ENCODE measurements around the gene GPD2. TPM values are rescaled to one million over a fixed set of nuclear protein-coding genes. Genes with fewer than 3 reads are reported as not detected.

The GPD2 gene
- total RNA-seq, 1 donor: 59.7 TPM

DNA sequence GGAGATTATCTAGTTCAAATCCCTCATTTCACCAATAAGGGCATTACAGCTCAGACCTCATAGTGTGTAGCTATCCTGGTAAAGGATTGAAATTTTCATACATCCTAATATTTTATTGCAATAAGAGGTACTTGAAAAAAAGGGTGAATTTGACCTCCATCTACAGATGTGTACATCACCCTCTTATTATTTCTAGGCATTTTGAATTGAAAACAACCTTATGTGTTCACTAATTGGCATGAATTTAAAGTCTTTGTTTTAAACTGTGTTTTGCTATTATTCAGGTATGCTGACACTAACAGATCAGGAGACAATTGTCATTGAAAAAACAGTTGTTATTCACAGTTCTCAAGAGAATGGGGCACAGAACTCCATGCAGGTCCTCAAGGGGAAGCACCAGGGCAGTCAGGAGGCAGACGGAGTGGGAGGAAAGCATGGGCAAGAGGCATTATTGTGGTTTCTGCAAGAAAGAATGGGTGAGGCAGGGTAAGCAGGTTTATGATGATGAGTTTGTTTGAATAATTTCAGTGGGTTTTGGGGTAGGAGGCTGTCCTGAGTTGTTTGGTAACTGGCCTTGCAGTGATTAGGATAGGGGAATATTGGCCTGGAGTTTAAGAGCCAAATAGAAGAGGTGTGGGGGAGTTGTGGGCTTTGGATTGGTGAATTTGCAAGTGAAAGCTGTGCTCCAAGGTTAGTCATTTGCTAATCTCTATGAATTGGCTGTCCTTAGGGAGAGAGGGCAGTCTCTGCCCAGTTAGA is 194.6 kb downstream of the GPD2 start:
- Histone ChIP-seq H3K4me3 (ENCODE audit: insufficient read depth, low read length) (no peak overlapping the region), H3K27ac (ENCODE audit: low read depth, low read length) (no peak overlapping the region), H2AFZ (ENCODE audit: low read length) (no peak overlapping the region), H3K4me2 (ENCODE audit: insufficient read depth, low read length) (no peak overlapping the region), H3K36me3 (ENCODE audit: insufficient read depth, low read length) (no peaks in the 10 kb centered on the region), H3K79me2 (ENCODE audit: insufficient read depth, low read length) (no peaks in the 10 kb centered on the region), H3K4me1 (ENCODE audit: insufficient read depth, low read length) (no peaks in the 10 kb centered on the region), H3K27me3 (ENCODE audit: insufficient read depth, low read length) (no peaks in the 10 kb centered on the region), H3K9me3 (ENCODE audit: low read depth, low read length) (no peaks in the 10 kb centered on the region), H4K20me1 (ENCODE audit: insufficient read depth, low read length) (no peaks in the 10 kb centered on the region)
- DNase-seq (ENCODE audit: insufficient read length, low spot score, missing footprints): no peak
- TF ChIP-seq, protein P1, sequence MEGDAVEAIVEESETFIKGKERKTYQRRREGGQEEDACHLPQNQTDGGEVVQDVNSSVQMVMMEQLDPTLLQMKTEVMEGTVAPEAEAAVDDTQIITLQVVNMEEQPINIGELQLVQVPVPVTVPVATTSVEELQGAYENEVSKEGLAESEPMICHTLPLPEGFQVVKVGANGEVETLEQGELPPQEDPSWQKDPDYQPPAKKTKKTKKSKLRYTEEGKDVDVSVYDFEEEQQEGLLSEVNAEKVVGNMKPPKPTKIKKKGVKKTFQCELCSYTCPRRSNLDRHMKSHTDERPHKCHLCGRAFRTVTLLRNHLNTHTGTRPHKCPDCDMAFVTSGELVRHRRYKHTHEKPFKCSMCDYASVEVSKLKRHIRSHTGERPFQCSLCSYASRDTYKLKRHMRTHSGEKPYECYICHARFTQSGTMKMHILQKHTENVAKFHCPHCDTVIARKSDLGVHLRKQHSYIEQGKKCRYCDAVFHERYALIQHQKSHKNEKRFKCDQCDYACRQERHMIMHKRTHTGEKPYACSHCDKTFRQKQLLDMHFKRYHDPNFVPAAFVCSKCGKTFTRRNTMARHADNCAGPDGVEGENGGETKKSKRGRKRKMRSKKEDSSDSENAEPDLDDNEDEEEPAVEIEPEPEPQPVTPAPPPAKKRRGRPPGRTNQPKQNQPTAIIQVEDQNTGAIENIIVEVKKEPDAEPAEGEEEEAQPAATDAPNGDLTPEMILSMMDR (IDR thresholded peaks at IDR 0.05; ENCODE audit: extremely low read depth, low read depth, low read length): no peak

DNA sequence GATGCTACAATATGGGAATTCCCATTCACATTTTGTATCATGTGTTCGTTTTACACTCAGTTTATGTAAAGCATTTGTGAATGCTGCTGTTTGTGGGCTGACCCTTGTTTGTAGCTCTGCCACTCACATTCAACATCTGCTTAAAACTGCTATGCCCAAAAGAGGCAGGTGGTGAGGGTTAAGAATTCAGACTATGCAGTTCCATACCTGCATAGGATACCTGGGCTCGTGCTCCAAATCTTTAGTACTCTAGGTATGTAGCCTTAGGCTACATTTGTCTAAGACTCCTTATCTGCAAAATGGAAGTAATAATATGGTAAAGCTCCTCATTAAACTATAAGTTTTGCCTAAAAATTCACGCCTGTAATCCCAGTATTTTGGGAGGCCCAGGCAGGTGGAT is 199.5 kb downstream of the GPD2 start:
- Histone ChIP-seq H3K4me1 (ENCODE audit: insufficient read depth, low read length) (no peaks in the 10 kb centered on the region), H4K20me1 (ENCODE audit: insufficient read depth, low read length) (no peaks in the 10 kb centered on the region), H3K36me3 (ENCODE audit: insufficient read depth, low read length) (no peaks in the 10 kb centered on the region), H3K27ac (ENCODE audit: low read depth, low read length) (no peak overlapping the region), H3K4me3 (ENCODE audit: insufficient read depth, low read length) (no peak overlapping the region), H2AFZ (ENCODE audit: low read length) (no peak overlapping the region), H3K4me2 (ENCODE audit: insufficient read depth, low read length) (no peak overlapping the region), H3K9me3 (ENCODE audit: low read depth, low read length) (no peaks in the 10 kb centered on the region), H3K79me2 (ENCODE audit: insufficient read depth, low read length) (no peaks in the 10 kb centered on the region), H3K27me3 (ENCODE audit: insufficient read depth, low read length) (no peaks in the 10 kb centered on the region)
- TF ChIP-seq, protein P1 (IDR thresholded peaks at IDR 0.05; ENCODE audit: extremely low read depth, low read depth, low read length): no peak
- DNase-seq (ENCODE audit: insufficient read length, low spot score, missing footprints): no peak

Other genes with a start within 250 kb of the GPD2 start
- gene NR4A2, start 103.7 kb upstream of the GPD2 start, total RNA-seq: 0.72 and 0.88 TPM in 2 replicates

Measured in osteoblast (primary cell).